ENCODE measurements around the gene C14orf180. TPM values are rescaled to one million over a fixed set of nuclear protein-coding genes. Genes with fewer than 3 reads are reported as not detected.
A peak's percentile ranks its signal among the peaks of the same experiment; 100 is the strongest.

Gene C14orf180
- total and polyA plus RNA-seq, 12 donors: 13.8 to 139 (median 75.1) TPM

- Histone ChIP-seq H3K9me3 (no peaks in the 10 kb centered on the region), H3K27ac (no peak overlapping the region), H3K4me3 (no peak overlapping the region), H3K4me1 (peaks cover 0 to 17% (median 3%) of the 10 kb centered on the region in 9 donors), H3K36me3 (no peaks in the 10 kb centered on the region), H3K27me3 (peaks cover 0 to 45% (median 26%) of the 10 kb centered on the region in 7 donors)
- intact Hi-C loops (cut with DNase I): loop anchor here in 2 of 10 donors (5.0 to 10.0 kb wide), 2 partner anchors 479 to 496 kb away; no protein-coding TSS in a partner anchor
- 68 to 74% methylated on average over 16 of the region's 16 CpGs for WGBS, 2 donors
- ATAC-seq (no peak), DNase-seq (no peak)
- no peak for TF ChIP-seq CTCF (IDR thresholded peaks at IDR 0.05)
Observed at GRCh38 chr14:104571246-104571645, 8.3 kb upstream of the C14orf180 start.

- Histone ChIP-seq H3K27ac (no peak overlapping the region), H3K36me3 (no peaks in the 10 kb centered on the region), H3K9me3 (no peaks in the 10 kb centered on the region), H3K4me1 (peaks cover 0 to 22% (median 8%) of the 10 kb centered on the region in 9 donors), H3K4me3 (no peak overlapping the region), H3K27me3 (peaks cover 0 to 50% (median 25%) of the 10 kb centered on the region in 7 donors)
- no peak for TF ChIP-seq CTCF (IDR thresholded peaks at IDR 0.05)
- ATAC-seq (peak in 2 of 8 donors; percentile 1 to 23), DNase-seq (no peak)
- 55 to 61% methylated on average over 11 of the region's 11 CpGs for WGBS, 2 donors
- intact Hi-C loops (cut with DNase I): loop anchor here in 2 of 10 donors (5.0 to 10.0 kb wide), 2 partner anchors 480 to 497 kb away; no protein-coding TSS in a partner anchor
Observed at GRCh38 chr14:104572024-104572626, 7.4 kb upstream of the C14orf180 start.

- 91 to 94% methylated on average over 7 of the region's 7 CpGs for WGBS, 2 donors
- intact Hi-C loops (cut with DNase I): loop anchor here in 2 of 10 donors (5.0 to 10.0 kb wide), 2 partner anchors 480 to 498 kb away; no protein-coding TSS in a partner anchor
- H3K9me3 ChIP-seq: no peaks in the 10 kb centered on the region
- H3K36me3 ChIP-seq: no peaks in the 10 kb centered on the region
- DNase-seq: no peak
- H3K27ac ChIP-seq: no peak overlapping the region
- H3K27me3 ChIP-seq: peaks cover 0 to 47% (median 23%) of the 10 kb centered on the region in 7 donors
- TF ChIP-seq CTCF (IDR thresholded peaks at IDR 0.05): no peak
- ATAC-seq: no peak
- H3K4me3 ChIP-seq: no peak overlapping the region
- H3K4me1 ChIP-seq: peaks cover 0 to 26% (median 12%) of the 10 kb centered on the region in 9 donors
Observed at GRCh38 chr14:104572668-104573067, 6.9 kb upstream of the C14orf180 start.

- intact Hi-C loops (cut with DNase I): loop anchor here in 2 of 10 donors (5.0 to 10.0 kb wide), 2 partner anchors 482 to 499 kb away; no protein-coding TSS in a partner anchor
- peaks cover 0 to 38% (median 30%) of the 10 kb centered on the region in 7 donors for H3K27me3 ChIP-seq
- DNase-seq (peak in 1 of 2 donors; percentile 54), ATAC-seq (peak in 7 of 8 donors; percentile 32 to 68 (median 52))
- no peak overlapping the region for H3K4me3 ChIP-seq
- peaks cover 0 to 39% (median 23%) of the 10 kb centered on the region in 9 donors for H3K4me1 ChIP-seq
- H3K27ac ChIP-seq: peak overlapping the region in 1 of 10 donors; percentile 10
- no peaks in the 10 kb centered on the region for H3K36me3 ChIP-seq
- 32 to 44% methylated on average over 9 of the region's 9 CpGs for whole genome bisulfite sequencing, 2 donors
- TF ChIP-seq CTCF (IDR thresholded peaks at IDR 0.05): no peak
- no peaks in the 10 kb centered on the region for H3K9me3 ChIP-seq
Observed at GRCh38 chr14:104573930-104574329, 5.6 kb upstream of the C14orf180 start.

All from heart right ventricle (tissue), 16 donors.